IPS DF 19.7 (cell line): ENCODE results near the gene SERPINA3.
"Not testable (repeated sequence)": the region's sequence is repeated elsewhere in the genome, so short reads cannot be mapped to it uniquely, and the experiment has no call there.

Experiments used
- DNase-seq: peaks from one replicate; pipeline ENCODE4 v3.0.0-alpha.2; 2013; ENCODE audit warnings: low read depth, low spot score

Gene SERPINA3

DNA sequence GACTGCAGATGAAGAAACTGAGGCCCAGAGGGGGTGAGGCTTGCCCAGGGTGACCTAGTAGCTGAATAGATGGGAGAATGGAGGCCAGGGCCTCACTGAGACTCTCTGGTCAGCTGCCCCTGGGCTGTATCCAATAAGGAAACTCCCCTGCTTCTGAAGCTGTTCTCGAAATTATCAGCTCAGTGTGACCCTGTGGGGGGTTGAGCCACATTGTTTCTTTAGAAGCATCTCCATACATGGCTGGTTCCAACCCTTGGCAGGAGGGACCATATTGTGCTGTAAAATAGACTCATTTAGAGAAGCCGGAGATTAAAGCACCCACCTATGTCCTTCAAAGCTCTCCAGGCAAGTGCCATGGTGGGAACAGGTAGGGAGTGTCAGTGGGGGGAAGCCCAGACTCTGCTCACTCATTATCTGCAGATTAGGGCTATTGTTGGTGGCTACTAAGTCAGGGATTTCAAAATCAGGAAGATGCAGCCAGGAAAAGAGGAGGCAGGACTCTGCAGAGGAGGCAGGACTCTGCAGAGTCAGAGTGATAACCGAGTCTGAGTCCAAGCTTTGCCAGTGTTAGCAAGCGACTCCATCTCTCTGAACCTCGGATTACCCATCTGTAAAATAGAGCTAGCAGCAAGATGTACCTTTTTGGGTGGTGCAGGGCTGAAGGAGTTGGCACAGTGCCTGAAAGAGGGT, 27.5 kb upstream of the SERPINA3 start:
- no peak for DNase-seq

- DNase-seq = no peak
Observed at GRCh38 chr14:94586635-94587034, 25.6 kb upstream of the SERPINA3 start.

- DNase-seq = no peak
Observed at GRCh38 chr14:94588311-94588710, 23.9 kb upstream of the SERPINA3 start.

GRCh38 chr14:94591073-94591472, 21.1 kb upstream of the SERPINA3 start:
- no peak for DNase-seq

DNA sequence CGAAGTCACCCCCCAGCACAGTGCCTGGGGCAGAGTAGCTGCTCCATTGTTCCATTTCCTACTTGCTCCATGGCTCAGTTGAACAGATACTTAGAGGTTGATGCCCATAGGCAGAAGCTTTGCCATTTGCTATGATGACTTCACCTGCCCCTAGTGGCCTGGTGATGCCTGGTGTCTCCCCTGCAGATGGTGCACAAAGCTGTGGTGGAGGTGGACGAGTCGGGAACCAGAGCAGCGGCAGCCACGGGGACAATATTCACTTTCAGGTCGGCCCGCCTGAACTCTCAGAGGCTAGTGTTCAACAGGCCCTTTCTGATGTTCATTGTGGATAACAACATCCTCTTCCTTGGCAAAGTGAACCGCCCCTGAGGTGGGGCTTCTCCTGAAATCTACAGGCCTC, 20.3 kb upstream of the SERPINA3 start:
- no peak for DNase-seq

- DNase-seq = no peak
Observed at GRCh38 chr14:94592457-94592856, 19.7 kb upstream of the SERPINA3 start.

- DNase-seq = no peak
Observed at GRCh38 chr14:94593376-94593748, 18.8 kb upstream of the SERPINA3 start.

DNA sequence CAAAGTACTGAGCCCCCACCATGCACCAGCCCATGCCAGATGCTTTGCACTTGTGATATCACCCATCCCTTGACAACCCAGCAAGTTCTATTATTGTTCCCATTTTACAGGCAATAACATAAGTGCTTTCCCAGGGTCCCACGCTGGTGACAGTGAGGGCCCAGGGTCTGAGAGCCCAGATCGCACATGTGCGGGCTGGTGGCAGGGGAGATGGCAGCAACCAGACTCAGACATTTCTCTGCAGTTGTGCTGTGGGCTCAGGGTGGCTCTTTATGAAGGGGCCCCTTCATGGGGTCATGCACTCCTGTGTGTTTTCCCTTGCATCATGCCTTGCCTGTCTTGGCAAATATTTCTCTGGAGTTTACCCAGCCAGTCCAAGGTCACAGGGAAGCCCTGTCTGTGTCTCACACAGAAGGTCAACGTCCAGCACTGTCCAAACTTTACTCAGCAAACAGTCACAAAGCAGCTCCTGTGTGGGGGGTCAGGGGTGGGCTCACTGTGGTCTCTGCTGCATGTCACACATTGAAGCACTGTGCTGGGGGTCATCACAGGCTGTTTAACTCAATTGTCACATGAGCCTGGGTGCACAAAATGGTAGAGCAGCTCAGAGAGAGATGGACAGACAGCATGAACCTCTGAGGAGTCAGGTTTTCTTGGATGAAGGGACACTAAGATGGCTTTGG, 18.3 kb upstream of the SERPINA3 start:
- no peak for DNase-seq

GRCh38 chr14:94594441-94594840, 17.8 kb upstream of the SERPINA3 start:
- no peak for DNase-seq

DNA sequence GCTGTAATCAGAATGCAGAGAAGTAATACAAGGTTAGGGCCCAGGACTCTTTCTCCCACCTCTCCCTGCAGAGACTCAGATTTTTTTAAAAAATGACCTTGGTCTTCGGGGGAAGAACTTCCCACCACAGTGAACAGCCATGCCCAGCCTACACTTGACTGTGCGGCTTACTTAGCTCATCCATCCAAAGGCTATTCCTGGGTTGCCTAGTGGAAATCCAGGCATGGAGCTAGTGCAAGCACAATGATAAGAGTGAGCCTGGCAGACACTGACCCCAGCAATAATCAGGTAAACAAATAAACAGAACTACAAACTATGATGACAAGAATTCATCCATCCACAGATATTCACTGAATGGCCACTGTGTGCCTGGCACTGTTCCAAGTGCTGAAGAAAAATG, 16.3 kb upstream of the SERPINA3 start:
- no peak for DNase-seq

DNA sequence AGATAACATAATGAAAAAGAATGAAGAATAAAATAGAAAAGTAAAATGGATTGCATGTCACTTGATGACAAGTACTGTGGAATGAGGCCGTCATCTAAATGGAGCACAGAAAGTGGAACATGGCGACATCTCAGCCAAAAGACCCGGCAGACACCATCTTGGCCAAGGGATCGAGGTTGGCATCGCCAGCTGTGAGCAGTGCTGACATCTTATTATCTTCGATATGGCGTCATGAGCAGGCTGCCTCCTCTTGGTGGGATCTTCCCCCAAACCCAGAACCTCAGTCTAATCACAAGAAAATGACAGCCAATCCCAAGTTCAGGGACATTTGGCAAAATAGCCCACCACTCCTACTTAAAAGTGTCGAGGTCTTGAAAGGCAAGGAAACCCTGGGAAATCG, 15.8 kb upstream of the SERPINA3 start:
- no peak for DNase-seq

GRCh38 chr14:94597788-94598187, 14.4 kb upstream of the SERPINA3 start:
- DNase-seq = no peak

DNA sequence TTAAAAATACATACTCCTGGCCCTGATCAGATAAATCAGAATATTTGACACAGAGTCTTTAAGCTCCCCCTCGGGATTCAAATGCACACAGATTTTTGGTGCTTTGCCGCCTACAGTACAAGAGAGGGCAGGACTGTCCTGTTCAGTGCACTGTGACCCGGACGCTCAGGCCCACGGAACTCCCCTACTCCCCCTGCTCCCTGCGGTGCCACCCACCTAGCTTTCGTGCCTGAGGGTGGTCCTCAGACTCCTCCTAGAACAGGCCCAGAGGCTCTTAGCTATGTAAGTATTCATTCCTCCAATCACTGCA, 13.7 kb upstream of the SERPINA3 start:
- no peak for DNase-seq

- no peak for DNase-seq
Observed at GRCh38 chr14:94598816-94599655, 13.2 kb upstream of the SERPINA3 start.

DNA sequence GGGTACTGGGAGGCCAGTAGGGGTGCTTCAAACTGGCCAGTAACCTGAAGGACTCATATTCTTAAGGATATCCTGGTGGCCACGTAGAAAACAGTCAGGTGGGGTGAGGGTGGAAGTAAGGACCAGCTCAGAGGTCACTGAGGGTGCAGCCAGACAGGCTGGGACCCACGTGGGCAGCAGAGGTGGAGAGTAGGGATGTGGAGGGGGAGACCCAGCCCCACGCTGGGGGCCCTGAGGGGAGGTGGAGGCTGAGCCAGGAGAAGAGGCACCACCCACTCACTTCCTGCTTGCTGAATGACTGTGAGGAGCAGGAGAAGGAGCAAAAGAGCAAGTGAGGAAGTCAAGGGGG, 12.6 kb upstream of the SERPINA3 start:
- DNase-seq = no peak

DNA sequence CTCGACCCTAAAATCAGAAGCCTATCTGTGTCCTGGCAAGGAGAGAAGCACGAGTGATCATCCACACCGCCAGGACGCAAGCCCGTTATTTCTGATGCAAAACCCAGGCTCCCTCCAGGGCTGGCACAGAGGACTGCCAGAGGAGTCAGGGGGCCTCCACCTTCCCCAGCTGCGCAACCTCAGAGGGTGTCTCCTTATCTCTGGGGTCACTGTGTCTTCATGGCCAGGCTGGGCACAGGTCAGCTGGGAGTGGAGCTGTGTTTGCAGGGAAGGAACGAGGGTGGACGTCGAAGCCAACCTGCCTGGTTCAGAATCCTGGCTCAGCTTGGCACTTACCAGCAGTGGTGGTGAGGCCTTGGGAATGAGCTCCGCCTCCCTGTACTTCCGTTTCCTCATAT, 12.0 kb upstream of the SERPINA3 start:
- no peak for DNase-seq

- no peak for DNase-seq
Observed at GRCh38 chr14:94601884-94602391, 10.3 kb upstream of the SERPINA3 start.

DNA sequence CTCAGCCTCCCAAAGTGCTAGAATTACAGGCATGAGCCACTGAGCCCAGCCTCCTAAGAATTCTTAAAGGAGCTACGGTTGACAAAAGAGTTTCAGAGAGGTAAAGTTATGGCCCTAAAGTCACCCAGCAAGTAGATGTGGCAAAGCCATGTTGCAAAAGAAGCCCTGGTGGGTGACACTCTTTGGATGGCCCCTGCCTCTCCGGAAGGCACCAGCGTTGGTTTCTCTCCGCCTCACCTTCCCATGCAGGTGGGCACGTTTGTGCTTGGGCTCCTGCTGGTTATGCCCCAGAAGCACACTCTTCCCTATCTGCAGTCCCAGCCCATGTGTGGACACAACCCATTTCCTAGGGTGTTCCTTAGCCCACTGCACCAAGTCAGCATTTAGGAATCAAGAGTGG, 9.5 kb upstream of the SERPINA3 start:
- DNase-seq = no peak

GRCh38 chr14:94605361-94605760, 6.8 kb upstream of the SERPINA3 start:
- no peak for DNase-seq

- not testable (repeated sequence) for DNase-seq
Observed at GRCh38 chr14:94608966-94609365, 3.2 kb upstream of the SERPINA3 start.

DNA sequence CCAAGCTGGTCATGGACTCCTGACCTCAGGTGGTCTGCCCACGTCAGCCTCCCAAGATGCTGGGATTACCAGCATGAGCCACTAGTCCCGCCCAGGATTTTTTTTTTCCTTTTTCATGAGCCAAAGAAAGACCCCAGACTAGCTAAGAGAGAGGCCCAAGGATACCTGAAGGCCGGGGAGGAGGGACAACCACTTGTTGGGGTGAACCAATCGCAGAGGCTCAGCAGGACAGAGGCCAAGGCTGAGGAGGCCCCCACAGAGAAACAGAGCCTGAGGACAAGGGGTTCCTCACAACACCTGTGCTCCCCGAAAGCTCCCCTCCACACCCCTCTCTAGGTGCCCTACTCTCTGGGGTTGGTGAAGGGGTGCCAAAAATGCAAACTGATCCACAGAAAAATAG, 1.0 kb upstream of the SERPINA3 start:
- no peak for DNase-seq
